IPS-20b (cell line): ENCODE data around the gene CPD.

Source experiments
- H3K27ac ChIP-seq: one replicate; pipeline ENCODE4 v1.5.1; 2013; ENCODE audit warnings: low read length
- H3K27me3 ChIP-seq: 2 replicates; pipeline ENCODE4 v1.6.1; 2013; ENCODE audit warnings: mild to moderate bottlenecking, low read length, inconsistent platforms; ENCODE audit not compliant: insufficient read depth
- H3K36me3 ChIP-seq: 2 replicates; pipeline ENCODE4 v1.6.1; 2013; ENCODE audit warnings: low read depth, mild to moderate bottlenecking, inconsistent platforms, low read length, moderate library complexity; ENCODE audit not compliant: insufficient read depth
- H3K4me1 ChIP-seq: 2 replicates; pipeline ENCODE4 v1.6.1; 2013; ENCODE audit warnings: mild to moderate bottlenecking, control low read depth, inconsistent platforms, low read length, moderate library complexity; ENCODE audit not compliant: insufficient read depth
- H3K4me3 ChIP-seq: 2 replicates; pipeline ENCODE4 v1.5.1; 2013; ENCODE audit warnings: mild to moderate bottlenecking, low read length, inconsistent platforms
- H3K9ac ChIP-seq: 2 replicates; pipeline ENCODE4 v1.6.1; 2013; ENCODE audit warnings: low read depth, mild to moderate bottlenecking, inconsistent platforms, low read length, moderate library complexity
- H3K9me3 ChIP-seq: 2 replicates; pipeline ENCODE4 v1.6.1; 2013; ENCODE audit warnings: mild to moderate bottlenecking, low read depth, low read length, inconsistent platforms; ENCODE audit not compliant: insufficient read depth

Gene CPD

DNA sequence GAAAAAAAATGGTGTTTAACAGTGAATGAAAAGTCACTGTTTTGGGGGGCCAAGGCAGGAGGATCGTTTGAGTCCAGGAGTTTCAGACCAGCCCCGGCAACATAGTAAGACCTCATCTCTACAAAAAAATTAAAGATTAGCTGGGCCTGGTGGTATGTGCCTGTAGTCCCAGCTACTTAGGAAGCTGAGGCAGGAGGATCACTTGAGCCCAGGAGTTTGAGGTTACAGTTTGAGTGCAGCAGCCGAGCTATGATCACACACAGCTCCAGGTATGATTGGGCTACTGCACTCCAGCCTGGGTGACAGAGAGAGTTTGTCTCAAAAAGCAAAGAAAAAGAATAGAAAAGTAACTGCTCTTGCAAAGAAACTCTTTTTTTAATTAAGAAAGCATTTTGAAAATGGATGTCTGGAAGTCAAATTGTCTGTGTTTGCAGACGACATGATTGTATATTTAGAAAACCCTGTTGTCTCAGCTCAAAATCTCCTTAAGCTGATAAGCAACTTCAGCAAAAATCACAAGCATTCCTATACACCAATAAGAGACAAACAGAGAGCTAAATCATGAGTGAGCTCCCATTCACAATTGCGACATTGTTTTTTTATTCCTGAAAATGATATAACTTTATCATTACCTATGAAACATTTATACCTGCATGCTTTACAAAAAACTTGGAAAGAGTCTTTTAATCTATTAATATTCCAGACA is 20.5 kb upstream of the CPD start:
- Histone ChIP-seq H3K27me3 (no peaks in the 10 kb centered on the region), H3K9me3 (peaks cover 6% of the 10 kb centered on the region), H3K9ac (no peak overlapping the region), H3K27ac (no peak overlapping the region), H3K4me1 (no peaks in the 10 kb centered on the region), H3K4me3 (no peak overlapping the region), H3K36me3 (no peaks in the 10 kb centered on the region)

DNA sequence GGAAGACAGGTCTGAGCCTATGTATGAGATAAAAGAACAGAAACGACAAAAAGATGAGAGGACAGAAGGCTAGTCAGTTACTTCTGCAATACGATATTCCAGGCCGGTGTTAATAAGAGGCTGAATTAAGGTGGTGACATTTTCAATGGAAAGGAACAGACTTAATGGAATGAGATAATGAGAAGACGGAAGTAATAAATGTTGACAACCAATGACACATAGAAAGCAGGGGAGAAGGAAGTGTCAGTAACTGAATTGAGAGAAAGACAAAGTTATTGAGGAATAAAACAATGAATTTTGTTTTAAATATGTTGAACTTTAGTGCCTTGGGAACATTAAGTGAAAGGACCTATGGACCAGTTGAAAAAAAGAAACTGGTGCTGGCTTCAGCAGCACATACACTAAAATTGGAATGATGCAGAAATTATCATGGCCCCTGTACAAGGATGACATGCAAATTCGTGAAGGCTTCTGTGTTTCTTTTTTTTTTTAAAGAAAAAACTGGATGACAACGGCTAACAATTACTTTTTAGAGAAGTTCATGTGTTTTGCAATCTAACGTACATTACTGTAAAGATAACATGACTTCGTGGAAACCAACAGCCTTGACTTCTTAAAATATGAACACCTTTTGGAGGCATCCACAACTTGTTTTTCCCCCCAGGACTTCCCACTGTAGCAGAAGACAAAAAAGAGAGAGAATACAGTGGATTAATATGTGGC is 18.5 kb upstream of the CPD start:
- H3K9ac ChIP-seq = no peak overlapping the region
- peaks cover 6% of the 10 kb centered on the region for H3K9me3 ChIP-seq
- no peaks in the 10 kb centered on the region for H3K27me3 ChIP-seq
- no peaks in the 10 kb centered on the region for H3K4me1 ChIP-seq
- H3K4me3 ChIP-seq = no peak overlapping the region
- no peak overlapping the region for H3K27ac ChIP-seq
- H3K36me3 ChIP-seq = no peaks in the 10 kb centered on the region

DNA sequence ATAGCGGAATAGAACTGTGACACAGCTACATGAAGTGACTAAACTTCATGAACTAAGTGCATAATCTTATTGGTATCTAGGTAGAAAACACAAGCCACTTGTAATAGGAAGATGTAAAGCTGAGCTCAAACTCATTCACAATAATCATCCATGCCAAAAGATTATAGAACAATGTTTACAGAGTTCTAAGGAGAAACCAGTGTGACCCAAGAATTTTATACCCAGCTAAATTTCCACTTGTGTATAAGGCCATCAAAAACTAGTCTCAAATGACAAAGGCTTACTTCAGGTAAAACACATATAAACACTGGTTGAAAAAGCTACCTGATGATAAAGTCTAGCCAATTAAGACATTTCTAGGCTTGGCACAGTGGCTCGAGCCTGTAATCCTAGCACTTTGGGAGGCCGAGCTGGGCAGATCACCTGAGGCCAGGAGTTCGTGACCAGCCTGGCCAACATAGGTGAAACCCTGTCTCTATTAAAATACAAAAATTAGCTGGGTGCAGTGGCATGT is 16.9 kb upstream of the CPD start:
- peaks cover 6% of the 10 kb centered on the region for H3K9me3 ChIP-seq
- no peaks in the 10 kb centered on the region for H3K4me1 ChIP-seq
- no peak overlapping the region for H3K27ac ChIP-seq
- no peak overlapping the region for H3K4me3 ChIP-seq
- no peak overlapping the region for H3K9ac ChIP-seq
- no peaks in the 10 kb centered on the region for H3K27me3 ChIP-seq
- H3K36me3 ChIP-seq = no peaks in the 10 kb centered on the region

DNA sequence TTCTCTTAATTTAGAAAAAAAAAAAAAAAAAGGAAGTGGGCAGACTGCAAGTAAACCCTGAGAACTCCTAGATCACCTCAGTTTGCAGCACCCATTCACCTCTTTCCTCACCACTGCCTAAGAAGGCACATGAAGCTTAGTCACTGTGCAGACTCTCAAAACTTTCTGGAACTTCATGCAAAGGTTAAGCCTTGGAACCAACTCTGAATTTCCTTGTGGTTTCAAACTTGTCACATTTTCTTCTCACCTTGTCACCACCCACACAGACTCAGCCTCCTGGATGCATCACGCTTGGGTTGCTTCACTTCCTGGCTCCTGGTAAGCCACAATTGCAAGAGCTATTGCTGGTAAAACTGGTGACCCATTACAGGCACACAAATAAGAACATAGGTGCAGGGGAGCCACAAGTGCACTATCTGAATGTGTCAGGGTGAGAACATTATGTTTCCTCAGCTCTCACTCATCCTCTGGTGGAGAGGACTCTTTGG is 15.0 kb upstream of the CPD start:
- Histone ChIP-seq H3K27me3 (no peaks in the 10 kb centered on the region), H3K4me3 (no peak overlapping the region), H3K9ac (no peak overlapping the region), H3K36me3 (no peaks in the 10 kb centered on the region), H3K4me1 (no peaks in the 10 kb centered on the region), H3K27ac (no peak overlapping the region), H3K9me3 (peaks cover 6% of the 10 kb centered on the region)

DNA sequence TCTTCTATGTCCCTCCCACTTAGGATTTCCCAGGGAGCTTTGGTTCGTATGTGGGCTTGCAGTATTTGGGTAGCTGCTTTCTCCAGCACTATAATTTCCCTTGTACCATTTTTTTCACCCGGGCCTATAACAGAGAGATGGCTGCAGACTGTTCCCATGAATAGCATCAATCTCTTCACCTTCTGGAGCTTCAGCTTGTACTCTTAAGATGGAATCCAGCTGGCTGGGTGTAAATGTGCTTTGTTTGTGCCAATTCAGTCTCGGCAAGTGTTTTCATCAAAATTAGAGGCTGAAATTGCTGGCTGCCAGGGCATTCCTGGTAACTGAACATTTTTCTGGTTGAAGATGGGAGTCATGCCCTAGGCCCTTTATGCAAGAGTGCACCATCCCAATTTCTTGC is 12.2 kb upstream of the CPD start:
- Histone ChIP-seq H3K4me3 (no peak overlapping the region), H3K9me3 (peaks cover 6% of the 10 kb centered on the region), H3K9ac (no peak overlapping the region), H3K4me1 (no peaks in the 10 kb centered on the region), H3K36me3 (no peaks in the 10 kb centered on the region), H3K27ac (no peak overlapping the region), H3K27me3 (no peaks in the 10 kb centered on the region)

DNA sequence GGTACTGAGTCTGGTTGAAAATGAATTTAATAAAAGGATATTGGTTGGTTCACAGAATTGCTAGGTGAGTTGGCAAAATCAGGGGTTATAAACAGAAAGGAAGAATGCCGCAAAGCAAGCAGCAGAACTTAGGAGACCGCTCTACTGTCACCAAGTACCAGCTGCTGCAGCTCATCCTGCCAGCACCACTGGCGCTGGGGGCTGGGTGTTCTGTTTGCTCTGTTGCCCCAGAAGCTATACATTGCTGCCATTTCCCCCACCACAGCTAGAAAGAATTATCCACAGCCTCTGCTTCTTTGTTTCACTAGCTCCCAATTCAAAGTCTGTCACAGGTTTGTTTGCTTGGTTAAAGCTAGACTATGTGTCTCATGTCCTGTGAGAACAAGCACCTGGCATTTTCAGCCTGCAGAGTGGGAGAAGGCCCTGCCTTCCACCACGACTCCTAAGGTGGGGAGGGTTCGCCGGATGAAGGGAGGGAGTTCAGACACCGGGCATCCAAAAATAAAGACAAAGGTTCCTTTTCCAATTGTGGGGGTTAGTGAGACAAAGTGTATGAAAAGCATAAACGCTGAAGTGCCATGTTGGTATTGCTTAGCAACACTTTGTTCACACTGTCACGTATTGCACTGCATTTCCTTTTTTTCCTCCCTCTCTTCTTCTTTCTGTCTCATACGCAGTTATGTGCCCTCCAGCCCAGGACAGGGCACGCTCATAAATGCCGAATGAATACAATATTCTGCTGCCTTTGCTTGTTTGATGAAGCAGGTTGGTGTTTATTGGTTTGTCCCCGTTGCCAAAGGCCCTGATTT is 9.6 kb upstream of the CPD start:
- Histone ChIP-seq H3K4me1 (no peaks in the 10 kb centered on the region), H3K4me3 (no peak overlapping the region), H3K27ac (no peak overlapping the region), H3K27me3 (no peaks in the 10 kb centered on the region), H3K9ac (no peak overlapping the region), H3K36me3 (no peaks in the 10 kb centered on the region), H3K9me3 (no peaks in the 10 kb centered on the region)

DNA sequence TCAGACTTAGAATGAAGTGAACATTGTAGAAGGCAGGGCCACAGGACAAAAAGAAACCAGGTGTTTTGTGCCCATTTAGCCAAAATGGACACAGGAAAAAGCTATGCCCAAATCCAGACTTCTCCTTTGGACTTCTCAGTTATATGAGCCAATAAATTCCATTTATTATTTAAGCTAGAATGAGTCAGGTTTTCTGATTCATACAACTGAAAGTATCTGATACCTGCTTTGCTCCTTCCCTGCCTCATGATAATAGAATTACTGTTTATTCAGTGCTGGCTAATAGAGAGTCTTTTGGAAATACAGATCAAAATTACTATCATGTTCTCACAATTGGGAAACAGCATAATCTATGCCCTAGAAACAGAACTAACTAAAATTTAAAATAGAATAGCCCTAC is 8.7 kb upstream of the CPD start:
- no peaks in the 10 kb centered on the region for H3K9me3 ChIP-seq
- no peaks in the 10 kb centered on the region for H3K27me3 ChIP-seq
- no peaks in the 10 kb centered on the region for H3K36me3 ChIP-seq
- H3K9ac ChIP-seq = no peak overlapping the region
- H3K27ac ChIP-seq = no peak overlapping the region
- no peak overlapping the region for H3K4me3 ChIP-seq
- no peaks in the 10 kb centered on the region for H3K4me1 ChIP-seq

DNA sequence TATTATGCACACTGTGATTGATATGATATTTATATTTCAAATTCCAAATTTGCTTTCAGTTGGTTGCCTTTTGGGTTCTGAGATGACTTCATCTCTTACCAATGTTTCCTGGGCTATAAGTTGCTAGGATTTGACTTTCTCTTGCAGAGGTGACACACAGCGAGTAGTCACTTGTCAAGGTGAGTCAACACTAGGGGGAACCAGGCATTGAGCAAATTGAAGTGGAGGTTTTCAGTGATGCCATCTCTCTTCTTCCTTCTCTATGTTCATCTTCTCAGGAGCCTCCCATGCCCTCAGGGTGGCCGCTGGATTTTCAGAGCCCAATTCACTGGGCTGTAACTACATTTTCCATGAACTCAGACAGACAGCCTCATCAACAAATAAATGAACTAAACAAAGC is 6.0 kb upstream of the CPD start:
- peaks cover 22% of the 10 kb centered on the region for H3K27me3 ChIP-seq
- no peaks in the 10 kb centered on the region for H3K9me3 ChIP-seq
- peaks cover 10% of the 10 kb centered on the region; the same call in 1 of the 2 replicates for H3K4me1 ChIP-seq
- no peak overlapping the region for H3K27ac ChIP-seq
- H3K9ac ChIP-seq = no peak overlapping the region
- no peaks in the 10 kb centered on the region for H3K36me3 ChIP-seq
- no peak overlapping the region for H3K4me3 ChIP-seq

DNA sequence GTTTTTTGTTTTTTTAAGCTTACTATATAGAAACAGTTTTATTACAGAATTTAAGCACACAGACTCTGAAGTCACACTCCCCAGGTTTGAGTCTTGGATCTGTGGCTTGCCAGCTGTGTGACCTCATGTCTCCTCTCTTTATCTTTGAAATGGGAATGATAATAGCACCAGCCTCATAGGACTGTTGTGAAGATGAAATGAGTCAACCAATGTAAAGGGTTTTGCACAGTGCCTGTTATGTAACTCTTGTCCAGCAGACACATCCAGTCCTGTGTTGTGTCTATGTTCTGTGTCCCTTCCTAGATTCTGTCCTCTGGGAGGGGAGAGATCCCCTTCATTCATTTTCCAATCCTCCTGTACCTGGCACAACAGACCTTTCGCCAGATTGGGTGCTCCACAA is 3.1 kb upstream of the CPD start:
- Histone ChIP-seq H3K9me3 (no peaks in the 10 kb centered on the region), H3K27ac (no peak overlapping the region), H3K9ac (no peak overlapping the region), H3K4me3 (no peak overlapping the region), H3K4me1 (peaks cover 18% of the 10 kb centered on the region), H3K27me3 (peaks cover 43% of the 10 kb centered on the region), H3K36me3 (no peaks in the 10 kb centered on the region)

DNA sequence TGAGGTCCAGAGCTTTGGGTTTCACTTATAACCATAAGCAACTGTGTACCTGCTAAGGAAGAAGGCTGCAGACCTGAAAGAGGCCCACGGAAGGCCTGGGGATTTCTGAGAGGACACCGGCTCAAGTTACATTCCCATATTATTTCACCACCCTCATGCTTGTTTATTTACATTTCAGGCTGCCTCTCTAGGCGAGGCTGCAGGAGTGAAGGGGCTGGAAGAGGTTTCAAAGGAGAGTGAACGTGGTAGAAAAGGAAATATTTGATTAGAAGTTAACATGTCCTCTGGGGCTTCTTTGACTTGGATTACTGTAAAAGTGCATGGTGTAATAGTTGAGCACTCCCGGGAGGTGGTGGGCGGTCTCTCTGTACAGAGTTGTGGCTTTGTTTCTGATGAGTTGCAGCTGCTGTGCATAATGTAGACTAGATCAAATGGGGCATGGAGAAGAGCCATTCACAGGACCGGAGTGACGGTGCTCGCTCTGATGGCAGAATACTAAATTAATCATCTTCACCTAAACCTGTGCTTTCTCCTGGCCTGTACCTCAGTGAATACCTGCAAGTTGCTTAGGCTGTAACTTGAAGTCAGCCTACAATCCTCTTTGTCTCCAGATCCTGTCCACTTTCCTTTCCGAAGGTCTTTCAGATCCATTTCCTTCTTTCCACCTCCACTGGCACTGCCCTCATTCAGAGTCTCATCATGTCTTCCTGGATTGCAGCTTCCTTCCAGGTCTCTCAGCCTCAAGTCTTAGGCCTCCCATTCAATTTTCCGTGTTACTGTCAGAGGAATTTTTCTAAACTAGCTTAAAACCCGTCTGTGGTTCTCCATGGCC is 1.9 kb upstream of the CPD start:
- Histone ChIP-seq H3K9ac (no peak overlapping the region), H3K36me3 (no peaks in the 10 kb centered on the region), H3K27ac (no peak overlapping the region), H3K4me1 (peaks cover 28% of the 10 kb centered on the region), H3K27me3 (peaks cover 52% of the 10 kb centered on the region), H3K4me3 (no peak overlapping the region), H3K9me3 (no peaks in the 10 kb centered on the region)
